DOHH2 (cell line): Measurements from ENCODE around the gene INSYN2A.

ENCODE experiments used
- CTCF ChIP-seq: fragments of 200-600 bp; sonication (generic); IDR thresholded peaks from one replicate; pipeline ENCODE4 v1.5.1; 2014; ENCODE audit warnings: antibody characterized with exemption, mild to moderate bottlenecking, low read depth, low read length; ENCODE audit not compliant: poor library complexity, severe bottlenecking
- EZH2phosphoT487 ChIP-seq: fragments of 200-600 bp; sonication (generic); IDR thresholded peaks from 2 replicates; pipeline ENCODE4 v1.6.1; 2017; ENCODE audit warnings: borderline replicate concordance, mild to moderate bottlenecking, antibody characterized with exemption, low read length, moderate library complexity, mixed read lengths

GRCh38 chr10:127227663-127228062 lies 31.3 kb upstream of the INSYN2A start:
- no peak for TF ChIP-seq CTCF
- TF ChIP-seq EZH2phosphoT487, result no peak
